GM12878 (cell line): Measurements from ENCODE around the gene SIRT2. TPM values are rescaled to one million over a fixed set of nuclear protein-coding genes. Genes with fewer than 3 reads are reported as not detected.

Experiments
- ATAC-seq: fragments of 200-7000 bp; cut with Tn5 transposase; 3 replicates; pipeline ENCODE4 v1.9.1; 2020; ENCODE audit warnings: mild to moderate bottlenecking, moderate library complexity
- BruUV-seq: library from RNA; stranded (reverse); fragments of 400-500 nt; replicated peaks from 2 replicates; lab custom pipeline; 2021; lab: Mats Ljungman, UMichigan
- CTCF ChIA-PET: fragments of 300-600 bp; sonication (Branson Sonifier 250); formaldehyde crosslinking; extraction: SDS; loops from one replicate; lab custom pipeline; 2021; ENCODE audit warnings: inconsistent platforms; lab: Yijun Ruan, JAX
- POLR2A ChIA-PET: fragments of 350-600 bp; formaldehyde crosslinking; extraction: SDS; loops from one replicate; lab custom pipeline; 2021; ENCODE audit warnings: inconsistent platforms; lab: Charles Lee
- RAD21 ChIA-PET: fragments of 300-600 bp; sonication (Branson Sonifier 250); formaldehyde crosslinking; loops from one replicate; lab custom pipeline; 2023; ENCODE audit warnings: antibody characterized with exemption; ENCODE audit not compliant: unreplicated experiment; lab: Charles Lee
- SMC1A ChIA-PET: fragments of 300-600 bp; sonication (Branson Sonifier 250); formaldehyde crosslinking; loops from one replicate; lab custom pipeline; 2023; ENCODE audit not compliant: unreplicated experiment, uncharacterized antibody; lab: Charles Lee
- DNase-seq: peaks from one replicate; pipeline ENCODE4 v3.0.0-alpha.2; 2011; ENCODE audit warnings: low read depth, low spot score
- FAIRE-seq: peaks from 3 replicates; lab custom pipeline; 2011; peaks lifted over from hg19 to GRCh38; lab: Jason Lieb, UNC
- H2AFZ ChIP-seq: 2 replicates; pipeline ENCODE4 v1.6.0; 2011; ENCODE audit warnings: low read depth, low read length, control low read depth; ENCODE audit not compliant: control insufficient read depth
- H3K27ac ChIP-seq: 2 replicates; pipeline ENCODE4 v1.5.1; 2011; ENCODE audit warnings: control low read depth; ENCODE audit not compliant: control insufficient read depth, insufficient read depth
- H3K27me3 ChIP-seq, 2 experiments: replicated peaks in 1 of 2; 2 replicates each; pipeline versions ENCODE4 v1.6.0 to v1.6.1; 2011; ENCODE audit warnings: low read length in 1 of 2; ENCODE audit not compliant: control insufficient read depth in 2 of 2, insufficient read depth in 2 of 2
- H3K36me3 ChIP-seq, 2 experiments: 2 replicates each; pipeline ENCODE4 v1.5.1; 2011; ENCODE audit warnings: low read length in 1 of 2; ENCODE audit not compliant: control insufficient read depth in 2 of 2, insufficient read depth in 2 of 2
- H3K4me1 ChIP-seq: 2 replicates; pipeline ENCODE4 v1.6.1; 2011; ENCODE audit warnings: mild to moderate bottlenecking, low read length, moderate library complexity, mixed read lengths; ENCODE audit not compliant: control insufficient read depth, insufficient read depth
- H3K4me2 ChIP-seq: 2 replicates; pipeline ENCODE4 v1.6.0; 2011; ENCODE audit warnings: control low read depth; ENCODE audit not compliant: control insufficient read depth, insufficient read depth
- H3K4me3 ChIP-seq: fragments of 200-600 bp; sonication (generic); 2 replicates; pipeline ENCODE4 v1.5.1; 2016
- H3K79me2 ChIP-seq: 2 replicates; pipeline ENCODE4 v1.6.0; 2011; ENCODE audit warnings: low read length; ENCODE audit not compliant: control insufficient read depth, insufficient read depth
- H3K9ac ChIP-seq: 2 replicates; pipeline ENCODE4 v1.8.0; 2011; ENCODE audit warnings: low read length, control low read depth, mixed read lengths; ENCODE audit not compliant: control insufficient read depth, insufficient read depth
- H3K9me3 ChIP-seq: replicated peaks from 3 replicates; pipeline ENCODE4 v1.5.1; 2011; ENCODE audit warnings: mild to moderate bottlenecking, low read length; ENCODE audit not compliant: control insufficient read depth, insufficient read depth
- H4K20me1 ChIP-seq: 2 replicates; pipeline ENCODE4 v1.6.0; 2011; ENCODE audit not compliant: control insufficient read depth, insufficient read depth
- BRCA1 ChIP-seq: IDR thresholded peaks from 2 replicates; pipeline ENCODE4 v1.6.1; 2011; ENCODE audit warnings: low read depth, low read length, improper control_type of control experiment
- CHD4 ChIP-seq: fragments of 200-600 bp; sonication (generic); IDR thresholded peaks from 2 replicates; pipeline ENCODE4 v1.6.1; 2016; ENCODE audit warnings: mild to moderate bottlenecking
- CREB1 ChIP-seq: IDR thresholded peaks from 2 replicates; pipeline ENCODE4 v1.6.1; 2012; ENCODE audit warnings: low read depth, mild to moderate bottlenecking, inconsistent platforms
- E4F1 ChIP-seq: fragments of 450-650 bp; IDR thresholded peaks from 2 replicates; pipeline ENCODE4 v1.6.1; 2018; ENCODE audit warnings: borderline replicate concordance, mild to moderate bottlenecking; ENCODE audit not compliant: partially characterized antibody
- POLR2A ChIP-seq: IDR thresholded peaks from 2 replicates; pipeline ENCODE4 v1.6.1; 2011; ENCODE audit warnings: low read depth, mild to moderate bottlenecking, low read length
- POLR2AphosphoS2 ChIP-seq: IDR thresholded peaks from 2 replicates; pipeline ENCODE4 v1.6.1; 2011; ENCODE audit warnings: low read depth, mild to moderate bottlenecking, low read length, improper control_type of control experiment, moderate library complexity
- PRDM15 ChIP-seq: fragments of 450-650 bp; formaldehyde crosslinking; IDR thresholded peaks from 2 replicates; pipeline ENCODE4 v1.4.0; 2020; ENCODE audit warnings: mild to moderate bottlenecking, moderate library complexity
- RAD21 ChIP-seq: IDR thresholded peaks from 2 replicates; pipeline ENCODE4 v1.6.1; 2011; ENCODE audit warnings: mild to moderate bottlenecking, low read depth, low read length, moderate library complexity; ENCODE audit not compliant: insufficient read depth
- RBBP5 ChIP-seq: fragments of 200-600 bp; sonication (generic); conservative IDR thresholded peaks from 2 replicates; pipeline ENCODE4 v1.6.1; 2016
- RUNX3 ChIP-seq: IDR thresholded peaks from 2 replicates; pipeline ENCODE4 v1.6.1; 2012; ENCODE audit warnings: low read length, inconsistent platforms
- YBX1 ChIP-seq: fragments of 450-650 bp; IDR thresholded peaks from 2 replicates; pipeline ENCODE4 v1.6.1; 2016; ENCODE audit warnings: antibody characterized with exemption
- ZNF217 ChIP-seq: fragments of 450-650 bp; IDR thresholded peaks from 2 replicates; pipeline ENCODE4 v1.6.1; 2017; ENCODE audit warnings: antibody characterized with exemption, mild to moderate bottlenecking
- WGBS: methylation state at CpG from one replicate; pipeline ENCODE4 v1.1.6; 2016; ENCODE audit warnings: low lambda C conversion rate; ENCODE audit not compliant: insufficient replicate concordance, insufficient coverage; ENCODE audit errors: missing lambda C conversion rate; 5-methylcytosine and 5-hydroxymethylcytosine counted together
- in situ Hi-C: fragments of 300-500 bp; cut with MboI; formaldehyde crosslinking; loops from 9 replicates; pipeline ENCODE4 v1.14.3; 2018; ENCODE audit warnings: mixed read lengths
- intact Hi-C: fragments of 100-400 bp; cut with micrococcal nuclease; formaldehyde crosslinking; loops from one replicate; pipeline ENCODE4 v1.14.2; 2022; ENCODE audit not compliant: unreplicated experiment
- polyA plus RNA-seq, 11 experiments: library from polyadenylated mRNA; depleted of rRNA in 4 of 11; unstranded in 6 of 11; stranded (reverse) in 5 of 11; fragments of >200 nt; fragmentation: Nextera tagmentation in 4 of 11; fragmentation: Illumina TruSeq in 1 of 11; extraction: Ambion mirVana in 4 of 11; extraction: Trizol in 1 of 11; gene quantifications; 1 replicate in 1 of 11; 2 replicates in 10 of 11; pipeline versions ENCODE4 v1.2.1 to v1.2.3, GENCODE V29; 2011 to 2016; ENCODE audit warnings: inconsistent platforms in 2 of 11, missing spikeins in 2 of 11, low read depth in 1 of 11
- total RNA-seq, 4 experiments: library from RNA; depleted of rRNA in 3 of 4; stranded (reverse); fragments of >200 nt in 3 of 4; fragmentation: Illumina TruSeq in 1 of 4; extraction: Trizol in 1 of 4; gene quantifications; 2 replicates each; pipeline versions ENCODE4 v1.2.1 to v1.2.3, GENCODE V29; 2013 to 2021

SIRT2 gene
- total and polyA plus RNA-seq, 10 of the 15 experiments (the other 5 are each of a cell fraction or from before 2014, with no cell fraction given), result 1.4 to 38.7 (median 24.1) TPM

- Histone ChIP-seq H2AFZ (no peak overlapping the region), H3K79me2 (no peaks in the 10 kb centered on the region), H3K27me3 (no peaks in the 10 kb centered on the region), H3K9me3 (no peaks in the 10 kb centered on the region), H3K4me2 (no peak overlapping the region), H3K4me3 (no peak overlapping the region), H3K36me3 (peaks cover 7 to 12% of the 10 kb centered on the region in 2 experiments), H3K27ac (no peak overlapping the region), H3K4me1 (no peaks in the 10 kb centered on the region), H4K20me1 (no peaks in the 10 kb centered on the region), H3K9ac (no peak overlapping the region)
- ChIA-PET POLR2A (no interaction called here), RAD21 (no interaction called here), CTCF (interaction anchor here (0.6 to 0.7 kb wide), 2 partner anchors 8 to 74 kb away, joined by 3 to 5 read pairs; no protein-coding TSS in a partner anchor), SMC1A (no interaction called here)
- FAIRE-seq, result no peak
- ATAC-seq, result no peak
- WGBS, result 89% methylated on average over 10 of the region's 10 CpGs
- TF ChIP-seq POLR2AphosphoS2 (peak; percentile 32; the same call in 1 of the 2 replicates), RBBP5 (no peak), YBX1 (no peak), ZNF217 (no peak), CREB1 (no peak), RUNX3 (no peak), POLR2A (peak; percentile 50), RAD21 (no peak), E4F1 (no peak), CHD4 (no peak), BRCA1 (no peak), PRDM15 (CRISPR knock-in tag) (no peak)
- BruUV-seq, result no TSS peak
- in situ Hi-C loops, result no loop called here
- no peak for DNase-seq
- intact Hi-C loops, result no loop called here
Measured at GRCh38 chr19:38908911-38909310, 9.5 kb upstream of the SIRT2 start.
